Measurements from ENCODE around the gene C14orf132. TPM values are rescaled to one million over a fixed set of nuclear protein-coding genes. Genes with fewer than 3 reads are reported as not detected.

C14orf132 gene
- total and polyA plus RNA-seq, 2 donors (not counting 1 experiment from before 2014, with no cell fraction given) = 0.30 to 0.85 TPM

GRCh38 chr14:96081224-96081623 is 42.1 kb downstream of the C14orf132 start:
- Histone ChIP-seq H3K9me3 (ENCODE audit: control extremely low read depth in 1 of 3, control insufficient read depth in 2 of 3, insufficient read depth in 1 of 3, low read length in 2 of 3) (peaks cover 0 to 13% (median 0%) of the 10 kb centered on the region in 3 donors), H3K4me1 (ENCODE audit: control insufficient read depth in 2 of 2, insufficient read depth in 2 of 2, low read length in 2 of 2) (no peaks in the 10 kb centered on the region), H4K20me1 (ENCODE audit: control insufficient read depth, insufficient read depth, low read length, poor library complexity, severe bottlenecking) (no peaks in the 10 kb centered on the region), H3K4me3 (ENCODE audit: control extremely low read depth in 1 of 5, extremely low read depth in 1 of 5, insufficient read depth in 1 of 5, low read depth in 2 of 5, low read length in 4 of 5) (no peak overlapping the region), H3K9ac (ENCODE audit: low read length) (no peak overlapping the region), H3K4me2 (replicated peaks; ENCODE audit: low read depth, low read length, poor library complexity, severe bottlenecking) (no peak overlapping the region), H2AFZ (ENCODE audit: insufficient read depth, low read depth, low read length, poor library complexity, severe bottlenecking) (no peak overlapping the region), H3K36me3 (replicated peaks in 1 of 2; ENCODE audit: control extremely low read depth in 1 of 2, control insufficient read depth in 1 of 2, extremely low read depth in 1 of 2, insufficient read depth in 2 of 2, low read length in 1 of 2) (no peaks in the 10 kb centered on the region), H3K79me2 (ENCODE audit: control insufficient read depth, insufficient read depth, low read length) (no peaks in the 10 kb centered on the region), H3K27me3 (replicated peaks in 1 of 4; ENCODE audit: control extremely low read depth in 1 of 4, control insufficient read depth in 3 of 4, insufficient read depth in 4 of 4, low read length in 3 of 4) (peaks cover 0 to 9% (median 1%) of the 10 kb centered on the region in 4 experiments), H3K27ac (ENCODE audit: low read length in 2 of 2) (no peak overlapping the region)
- intact Hi-C loops (cut with micrococcal nuclease) = no loop called here
- no peaks in the 10 kb centered on the region for H3K9me3 Mint-ChIP-seq (ENCODE audit: insufficient read depth)
- WGBS (ENCODE audit: insufficient coverage) = 100% methylated on average over 1 of the region's 6 CpGs
- TF ChIP-seq EZH2 (IDR thresholded peaks at IDR 0.05; ENCODE audit: borderline replicate concordance, insufficient read depth, low read depth, low read length, poor library complexity, severe bottlenecking) (no peak), CTCF (IDR thresholded peaks at IDR 0.05) (no peak)
- H3K4me1 Mint-ChIP-seq = no peaks in the 10 kb centered on the region
- peaks cover 27% of the 10 kb centered on the region for H3K27me3 Mint-ChIP-seq
- no peak for ATAC-seq (ENCODE audit: low read depth)
- no peak for DNase-seq
- H3K27ac Mint-ChIP-seq = no peak overlapping the region
- CTCF ChIA-PET = no interaction called here
- no peak overlapping the region for H3K4me3 Mint-ChIP-seq
- POLR2A ChIA-PET = no interaction called here

GRCh38 chr14:96081767-96082400 is 42.7 kb downstream of the C14orf132 start:
- H3K4me3 ChIP-seq (ENCODE audit: control extremely low read depth in 1 of 5, extremely low read depth in 1 of 5, insufficient read depth in 1 of 5, low read depth in 2 of 5, low read length in 4 of 5) = no peak overlapping the region
- ChIA-PET CTCF (no interaction called here), POLR2A (no interaction called here)
- no peak for DNase-seq
- no peak for ATAC-seq (ENCODE audit: low read depth)
- TF ChIP-seq EZH2 (IDR thresholded peaks at IDR 0.05; ENCODE audit: borderline replicate concordance, insufficient read depth, low read depth, low read length, poor library complexity, severe bottlenecking) (no peak), CTCF (IDR thresholded peaks at IDR 0.05) (no peak)
- peaks cover 25% of the 10 kb centered on the region for H3K27me3 Mint-ChIP-seq
- H2AFZ ChIP-seq (ENCODE audit: insufficient read depth, low read depth, low read length, poor library complexity, severe bottlenecking) = no peak overlapping the region
- intact Hi-C loops (cut with micrococcal nuclease) = no loop called here
- no peaks in the 10 kb centered on the region for H3K9me3 Mint-ChIP-seq (ENCODE audit: insufficient read depth)
- no peak overlapping the region for H3K4me3 Mint-ChIP-seq
- H3K36me3 ChIP-seq (replicated peaks in 1 of 2; ENCODE audit: control extremely low read depth in 1 of 2, control insufficient read depth in 1 of 2, extremely low read depth in 1 of 2, insufficient read depth in 2 of 2, low read length in 1 of 2) = no peaks in the 10 kb centered on the region
- WGBS (ENCODE audit: insufficient coverage) = 83% methylated on average over 2 of the region's 10 CpGs
- no peaks in the 10 kb centered on the region for H3K79me2 ChIP-seq (ENCODE audit: control insufficient read depth, insufficient read depth, low read length)
- no peak overlapping the region for H3K27ac ChIP-seq (ENCODE audit: low read length in 2 of 2)
- no peaks in the 10 kb centered on the region for H3K4me1 Mint-ChIP-seq
- H3K9ac ChIP-seq (ENCODE audit: low read length) = no peak overlapping the region
- H3K27me3 ChIP-seq (replicated peaks in 1 of 4; ENCODE audit: control extremely low read depth in 1 of 4, control insufficient read depth in 3 of 4, insufficient read depth in 4 of 4, low read length in 3 of 4) = peaks cover 0 to 9% (median 1%) of the 10 kb centered on the region in 4 experiments
- H3K27ac Mint-ChIP-seq = no peak overlapping the region
- H3K4me1 ChIP-seq (ENCODE audit: control insufficient read depth in 2 of 2, insufficient read depth in 2 of 2, low read length in 2 of 2) = no peaks in the 10 kb centered on the region
- H4K20me1 ChIP-seq (ENCODE audit: control insufficient read depth, insufficient read depth, low read length, poor library complexity, severe bottlenecking) = no peaks in the 10 kb centered on the region
- peaks cover 0 to 13% (median 0%) of the 10 kb centered on the region in 3 donors for H3K9me3 ChIP-seq (ENCODE audit: control extremely low read depth in 1 of 3, control insufficient read depth in 2 of 3, insufficient read depth in 1 of 3, low read length in 2 of 3)
- no peak overlapping the region for H3K4me2 ChIP-seq (replicated peaks; ENCODE audit: low read depth, low read length, poor library complexity, severe bottlenecking)

Data from B cell (primary cell).